Lung microvascular endothelial cell (primary cell): ENCODE measurements around the gene SLC2A8. TPM values are rescaled to one million over a fixed set of nuclear protein-coding genes. Genes with fewer than 3 reads are reported as not detected.

Experiments
- DNase-seq, 2 donors: peaks; one replicate each; pipeline versions ENCODE4 v3.0.0 to v3.0.0-alpha.2; 2010; ENCODE audit warnings: low read depth in 2 of 2
- total RNA-seq: library from RNA; depleted of rRNA; stranded (reverse); fragments of >200 nt; gene quantifications from 2 replicates; pipeline ENCODE4 v1.2.1, GENCODE V29; 2014

The SLC2A8 gene
- total RNA-seq, 1 donor from 2014 or later, result 9.1 TPM

GRCh38 chr9:127457191-127457878 lies 60.4 kb downstream of the SLC2A8 start:
- no peak for DNase-seq

Other genes starting within 250 kb of the SLC2A8 start
- 2.4 and 2.6 TPM in 2 replicates for gene GARNL3, start 132.4 kb upstream of the SLC2A8 start, total RNA-seq
- 6.3 and 11.5 TPM in 2 replicates for gene ZNF79, start 27.2 kb downstream of the SLC2A8 start, total RNA-seq
- gene RPL12, start 54.2 kb downstream of the SLC2A8 start, total RNA-seq, result 1,080 and 1,166 TPM in 2 replicates
- gene LRSAM1, start 54.3 kb downstream of the SLC2A8 start, total RNA-seq, result 8.7 and 9.9 TPM in 2 replicates
- gene STXBP1, start 215.1 kb downstream of the SLC2A8 start, total RNA-seq, result 8.5 and 10.3 TPM in 2 replicates